ENCODE results near the gene PCDH8.
"Not testable (repeated sequence)": the region's sequence is repeated elsewhere in the genome, so short reads cannot be mapped to it uniquely, and the experiment has no call there.

PCDH8 gene

GRCh38 chr13:52850396-52851136 lies 2.1 kb upstream of the PCDH8 start:
- DNase-seq, result peak; percentile 79

- DNase-seq, result peak; percentile 63
Measured at GRCh38 chr13:52850072-52850395, 1.6 kb upstream of the PCDH8 start.

- DNase-seq, result no peak
Measured at GRCh38 chr13:52849291-52850071, 1.0 kb upstream of the PCDH8 start.

GRCh38 chr13:52847682-52848432 lies 583 bp downstream of the PCDH8 start:
- no peak for DNase-seq

- DNase-seq, result no peak
Measured at GRCh38 chr13:52847322-52847681, 1.1 kb downstream of the PCDH8 start.

GRCh38 chr13:52846567-52847321 lies 1.7 kb downstream of the PCDH8 start:
- DNase-seq, result no peak

GRCh38 chr13:52845766-52846566 lies 2.5 kb downstream of the PCDH8 start:
- no peak for DNase-seq

GRCh38 chr13:52845334-52845761 lies 3.1 kb downstream of the PCDH8 start:
- no peak for DNase-seq

GRCh38 chr13:52844836-52845235 lies 3.6 kb downstream of the PCDH8 start:
- DNase-seq, result no peak

GRCh38 chr13:52842441-52842840 lies 6.0 kb downstream of the PCDH8 start:
- DNase-seq, result peak; percentile 85

- no peak for DNase-seq
Measured at GRCh38 chr13:52840066-52840465, 8.4 kb downstream of the PCDH8 start.

- DNase-seq, result no peak
Measured at GRCh38 chr13:52838433-52839107, 9.9 kb downstream of the PCDH8 start.

- no peak for DNase-seq
Measured at GRCh38 chr13:52837850-52838249, 10.6 kb downstream of the PCDH8 start.

GRCh38 chr13:52835071-52835839 lies 13.2 kb downstream of the PCDH8 start:
- DNase-seq, result no peak

GRCh38 chr13:52833296-52833875 lies 15.1 kb downstream of the PCDH8 start:
- DNase-seq, result no peak

- no peak for DNase-seq
Measured at GRCh38 chr13:52832313-52832712, 16.1 kb downstream of the PCDH8 start.

- no peak for DNase-seq
Measured at GRCh38 chr13:52830946-52831345, 17.5 kb downstream of the PCDH8 start.

GRCh38 chr13:52827839-52828238 lies 20.6 kb downstream of the PCDH8 start:
- DNase-seq, result no peak

- not testable (repeated sequence) for DNase-seq
Measured at GRCh38 chr13:52817886-52818285, 30.6 kb downstream of the PCDH8 start.

- no peak for DNase-seq
Measured at GRCh38 chr13:52815330-52815729, 33.1 kb downstream of the PCDH8 start.
